Esophagus muscularis mucosa (tissue), 4 donors: ENCODE data around the gene SPOCK1. TPM values are rescaled to one million over a fixed set of nuclear protein-coding genes. Genes with fewer than 3 reads are reported as not detected.

Experiments
- DNase-seq: peaks from one replicate; pipeline ENCODE4 v3.0.0-alpha.2; 2017; ENCODE audit errors: extremely low spot score
- H3K27ac ChIP-seq, 4 donors: fragments of 200-600 bp; sonication (generic); replicated peaks in 1 of 4; 1 replicate in 3 of 4; 2 replicates in 1 of 4; pipeline ENCODE4 v1.5.1; 2016 to 2019; ENCODE audit warnings: mild to moderate bottlenecking in 1 of 4
- H3K27me3 ChIP-seq, 4 donors: fragments of 200-600 bp; sonication (generic); one replicate each; pipeline versions ENCODE4 v1.5.1 to v1.6.0; 2016 to 2019
- H3K36me3 ChIP-seq, 4 donors: fragments of 200-600 bp; sonication (generic); one replicate each; pipeline ENCODE4 v1.5.1; 2016 to 2019
- H3K4me1 ChIP-seq, 4 donors: fragments of 200-600 bp; sonication (generic); one replicate each; pipeline ENCODE4 v1.5.1; 2016 to 2019
- H3K4me3 ChIP-seq, 4 donors: fragments of 200-600 bp; sonication (generic); 1 replicate in 2 of 4; 2 replicates in 2 of 4; pipeline ENCODE4 v1.5.1; 2016 to 2019; ENCODE audit warnings: mild to moderate bottlenecking in 4 of 4, moderate library complexity in 1 of 4
- H3K9me3 ChIP-seq, 4 donors: fragments of 200-600 bp; sonication (generic); 1 replicate in 3 of 4; 2 replicates in 1 of 4; pipeline ENCODE4 v1.5.1; 2016 to 2019
- EP300 ChIP-seq: sonication (generic); formaldehyde crosslinking; IDR thresholded peaks from one replicate; pipeline ENCODE4 v1.6.1; 2017; ENCODE audit warnings: antibody characterized with exemption
- POLR2A ChIP-seq: fragments of 450-650 bp; IDR thresholded peaks from one replicate; pipeline ENCODE4 v1.6.1; 2017; ENCODE audit warnings: antibody characterized with exemption, moderate library complexity, mild to moderate bottlenecking, low read depth
- POLR2AphosphoS5 ChIP-seq, 2 donors: sonication (generic); formaldehyde crosslinking; IDR thresholded peaks; one replicate each; pipeline ENCODE4 v1.6.1; 2017; ENCODE audit warnings: antibody characterized with exemption in 2 of 2
- WGBS: methylation state at CpG from one replicate; pipeline ENCODE4 v1.1.5; 2018; 5-methylcytosine and 5-hydroxymethylcytosine counted together
- intact Hi-C: fragments of 100-400 bp; cut with DNase I; formaldehyde crosslinking; loops from one replicate; pipeline ENCODE4 v1.15.1; 2023
- total RNA-seq, 4 donors: library from RNA; depleted of rRNA; stranded (reverse); fragments of >200 nt; gene quantifications; one replicate each; pipeline versions ENCODE4 v1.1.0 to v1.2.1, GENCODE V29; 2016
- TF ChIP-seq, protein P1 (sequence below), 3 experiments: fragments of 200-600 bp in 2 of 3; fragments of 450-650 bp in 1 of 3; sonication (generic) in 2 of 3; IDR thresholded peaks; one replicate each; pipeline ENCODE4 v1.5.1; 2017 to 2019; ENCODE audit warnings: antibody characterized with exemption in 3 of 3, mild to moderate bottlenecking in 2 of 3, moderate library complexity in 1 of 3

SPOCK1 gene
- total RNA-seq, 4 donors from 2014 or later = 39.0 to 52.4 (median 45.6) TPM

DNA sequence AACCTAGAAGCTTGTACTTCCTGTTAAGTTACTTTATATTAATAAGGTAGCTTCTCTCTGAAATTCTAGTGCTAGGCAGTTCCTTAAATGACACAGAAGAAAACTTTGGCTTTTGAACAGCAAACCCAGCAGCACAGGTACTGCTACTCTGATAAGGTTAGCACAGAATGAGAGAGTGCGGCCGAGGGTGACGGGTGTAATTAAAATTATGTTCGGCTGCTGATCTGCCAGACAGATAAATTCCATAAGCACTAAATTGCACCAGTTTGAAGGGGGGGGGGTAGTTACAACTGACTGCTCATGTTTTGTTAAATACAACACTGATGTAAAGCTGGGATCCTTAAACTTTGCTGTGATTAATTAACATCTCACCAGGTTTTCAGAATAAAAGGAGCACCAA is 475.1 kb downstream of the SPOCK1 start:
- 76% methylated on average over 4 of the region's 4 CpGs for WGBS

DNA sequence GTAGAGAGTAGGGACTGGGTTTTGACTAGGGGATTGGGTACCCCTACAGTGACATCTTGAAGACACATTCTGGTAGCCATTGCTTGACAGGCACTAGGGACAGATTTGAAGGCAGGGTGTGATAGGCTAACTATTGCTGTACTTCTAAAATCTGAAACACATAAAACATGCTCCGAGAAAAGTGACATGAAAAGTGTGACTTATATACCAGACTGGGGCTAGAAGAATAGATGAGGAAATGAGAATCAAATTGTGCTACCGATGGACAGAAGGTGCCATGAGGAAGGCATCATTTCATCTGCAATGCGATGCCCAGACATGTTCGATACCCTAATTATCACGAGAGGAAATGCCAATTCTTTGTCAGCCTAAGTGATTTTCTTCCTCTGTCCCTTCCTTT is 475.8 kb downstream of the SPOCK1 start:
- H3K27ac ChIP-seq = no peak overlapping the region
- H3K36me3 ChIP-seq = no peaks in the 10 kb centered on the region
- peak; percentile 53 for DNase-seq
- H3K9me3 ChIP-seq = no peaks in the 10 kb centered on the region
- H3K4me3 ChIP-seq = no peak overlapping the region
- intact Hi-C loops = no loop called here
- no peaks in the 10 kb centered on the region for H3K4me1 ChIP-seq
- 91% methylated on average over 5 of the region's 5 CpGs for WGBS
- TF ChIP-seq EP300 (no peak), POLR2A (no peak), POLR2AphosphoS5 (IDR thresholded peaks at IDR 0.05) (no peak)
- TF ChIP-seq, protein P1, sequence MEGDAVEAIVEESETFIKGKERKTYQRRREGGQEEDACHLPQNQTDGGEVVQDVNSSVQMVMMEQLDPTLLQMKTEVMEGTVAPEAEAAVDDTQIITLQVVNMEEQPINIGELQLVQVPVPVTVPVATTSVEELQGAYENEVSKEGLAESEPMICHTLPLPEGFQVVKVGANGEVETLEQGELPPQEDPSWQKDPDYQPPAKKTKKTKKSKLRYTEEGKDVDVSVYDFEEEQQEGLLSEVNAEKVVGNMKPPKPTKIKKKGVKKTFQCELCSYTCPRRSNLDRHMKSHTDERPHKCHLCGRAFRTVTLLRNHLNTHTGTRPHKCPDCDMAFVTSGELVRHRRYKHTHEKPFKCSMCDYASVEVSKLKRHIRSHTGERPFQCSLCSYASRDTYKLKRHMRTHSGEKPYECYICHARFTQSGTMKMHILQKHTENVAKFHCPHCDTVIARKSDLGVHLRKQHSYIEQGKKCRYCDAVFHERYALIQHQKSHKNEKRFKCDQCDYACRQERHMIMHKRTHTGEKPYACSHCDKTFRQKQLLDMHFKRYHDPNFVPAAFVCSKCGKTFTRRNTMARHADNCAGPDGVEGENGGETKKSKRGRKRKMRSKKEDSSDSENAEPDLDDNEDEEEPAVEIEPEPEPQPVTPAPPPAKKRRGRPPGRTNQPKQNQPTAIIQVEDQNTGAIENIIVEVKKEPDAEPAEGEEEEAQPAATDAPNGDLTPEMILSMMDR (IDR thresholded peaks at IDR 0.05) = no peak
- no peaks in the 10 kb centered on the region for H3K27me3 ChIP-seq

More for the DNA sequence above, 475.1 kb downstream of the SPOCK1 start:
- TF ChIP-seq, protein P1 (IDR thresholded peaks at IDR 0.05) = no peak
- TF ChIP-seq POLR2A (no peak), POLR2AphosphoS5 (IDR thresholded peaks at IDR 0.05) (no peak), EP300 (no peak)
- H3K4me3 ChIP-seq = no peak overlapping the region
- no peaks in the 10 kb centered on the region for H3K9me3 ChIP-seq
- intact Hi-C loops = no loop called here
- DNase-seq = no peak
- no peaks in the 10 kb centered on the region for H3K27me3 ChIP-seq
- no peaks in the 10 kb centered on the region for H3K4me1 ChIP-seq
- no peak overlapping the region for H3K27ac ChIP-seq
- no peaks in the 10 kb centered on the region for H3K36me3 ChIP-seq

DNA sequence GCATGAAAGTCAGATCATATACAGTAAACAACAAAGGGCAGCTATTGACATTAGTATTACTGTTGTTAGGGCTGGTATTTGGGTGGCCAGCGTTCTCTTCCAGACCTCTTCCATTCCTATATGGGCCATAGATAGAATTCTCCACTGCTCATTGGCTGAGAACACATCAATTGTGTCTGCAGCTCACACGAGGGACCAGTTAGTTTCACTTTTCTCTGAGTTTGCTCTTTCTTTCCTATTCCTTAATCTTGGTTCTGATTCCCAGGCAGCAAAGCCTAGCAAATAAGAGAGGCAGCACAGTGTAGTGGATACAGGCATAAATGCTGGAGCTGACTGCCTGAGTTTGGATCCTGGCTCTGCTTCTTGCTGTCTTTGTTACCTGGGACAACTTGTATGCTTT is 476.4 kb downstream of the SPOCK1 start:
- TF ChIP-seq POLR2A = no peak
- no peak for TF ChIP-seq EP300
- TF ChIP-seq POLR2AphosphoS5 (IDR thresholded peaks at IDR 0.05) = no peak
- TF ChIP-seq, protein P1 (IDR thresholded peaks at IDR 0.05) = no peak
- no peak overlapping the region for H3K4me3 ChIP-seq
- H3K4me1 ChIP-seq = no peaks in the 10 kb centered on the region
- H3K9me3 ChIP-seq = no peaks in the 10 kb centered on the region
- WGBS = 42% methylated on average over 2 of the region's 2 CpGs
- H3K36me3 ChIP-seq = no peaks in the 10 kb centered on the region
- no peaks in the 10 kb centered on the region for H3K27me3 ChIP-seq
- intact Hi-C loops = no loop called here
- peak; percentile 86 for DNase-seq
- H3K27ac ChIP-seq = no peak overlapping the region

DNA sequence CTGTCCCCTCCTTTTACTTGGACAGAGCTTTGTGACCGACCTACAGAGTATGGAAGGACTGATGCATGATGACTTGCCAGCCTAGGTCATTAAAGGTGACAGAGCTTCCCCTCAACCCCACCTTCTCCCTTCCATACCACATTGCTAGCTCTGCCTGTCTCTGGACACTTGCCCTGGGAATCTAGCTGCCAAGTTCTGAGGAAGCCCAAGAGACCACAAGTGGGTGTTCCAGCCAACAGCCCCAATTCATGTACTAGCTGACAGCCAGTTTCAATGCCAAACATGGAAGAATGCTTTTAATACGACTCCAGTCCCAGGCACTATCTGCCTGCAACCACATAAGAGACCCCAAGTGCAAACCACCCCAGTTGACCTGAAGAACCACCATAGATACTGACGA is 477.1 kb downstream of the SPOCK1 start:
- Histone ChIP-seq H3K36me3 (no peaks in the 10 kb centered on the region), H3K4me3 (no peak overlapping the region), H3K27ac (no peak overlapping the region), H3K9me3 (no peaks in the 10 kb centered on the region), H3K27me3 (no peaks in the 10 kb centered on the region), H3K4me1 (no peaks in the 10 kb centered on the region)
- 55% methylated on average over 3 of the region's 3 CpGs for WGBS
- intact Hi-C loops = no loop called here
- peak; percentile 90 for DNase-seq
- TF ChIP-seq, protein P1 (IDR thresholded peaks at IDR 0.05) = no peak

DNA sequence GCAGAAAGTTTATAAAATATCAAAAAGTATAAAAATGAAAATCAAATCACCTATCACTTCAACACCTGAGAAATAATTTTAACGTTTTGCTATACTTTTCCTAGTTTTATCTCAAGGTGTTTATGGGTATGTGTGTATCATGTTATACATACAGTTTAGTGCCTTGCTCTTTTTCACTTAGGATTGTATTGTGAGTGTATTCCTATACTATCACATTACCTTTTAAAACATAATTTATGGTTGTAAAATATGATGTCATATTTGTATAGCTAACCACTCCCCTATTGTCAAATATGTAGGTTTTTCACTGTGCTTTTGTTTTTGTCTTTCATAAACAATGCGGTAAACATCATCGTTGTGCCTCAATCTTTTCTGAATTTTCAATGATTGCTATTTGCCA is 479.9 kb downstream of the SPOCK1 start:
- 79% methylated on average over 3 of the region's 3 CpGs for whole genome bisulfite sequencing
- Histone ChIP-seq H3K4me3 (no peak overlapping the region), H3K4me1 (no peaks in the 10 kb centered on the region), H3K36me3 (no peaks in the 10 kb centered on the region), H3K27me3 (no peaks in the 10 kb centered on the region), H3K27ac (no peak overlapping the region), H3K9me3 (no peaks in the 10 kb centered on the region)
- intact Hi-C loops = no loop called here
- TF ChIP-seq EP300 (no peak), POLR2A (no peak), POLR2AphosphoS5 (IDR thresholded peaks at IDR 0.05) (no peak)
- TF ChIP-seq, protein P1 (IDR thresholded peaks at IDR 0.05) = no peak
- DNase-seq = no peak
